HG02885 (cell line): ENCODE data around the gene HMGN2.
"Not testable (repeated sequence)": the region's sequence is repeated elsewhere in the genome, so short reads cannot be mapped to it uniquely, and the experiment has no call there.

ENCODE experiments used
- ATAC-seq: cut with Tn5 transposase; IDR thresholded peaks from one replicate; pipeline ENCODE4 v1.9.1; 2021; ENCODE audit warnings: mild to moderate bottlenecking; ENCODE audit not compliant: unreplicated experiment, poor library complexity

HMGN2 gene

GRCh38 chr1:26476958-26477357 is 4.7 kb downstream of the HMGN2 start:
- no peak for ATAC-seq

DNA sequence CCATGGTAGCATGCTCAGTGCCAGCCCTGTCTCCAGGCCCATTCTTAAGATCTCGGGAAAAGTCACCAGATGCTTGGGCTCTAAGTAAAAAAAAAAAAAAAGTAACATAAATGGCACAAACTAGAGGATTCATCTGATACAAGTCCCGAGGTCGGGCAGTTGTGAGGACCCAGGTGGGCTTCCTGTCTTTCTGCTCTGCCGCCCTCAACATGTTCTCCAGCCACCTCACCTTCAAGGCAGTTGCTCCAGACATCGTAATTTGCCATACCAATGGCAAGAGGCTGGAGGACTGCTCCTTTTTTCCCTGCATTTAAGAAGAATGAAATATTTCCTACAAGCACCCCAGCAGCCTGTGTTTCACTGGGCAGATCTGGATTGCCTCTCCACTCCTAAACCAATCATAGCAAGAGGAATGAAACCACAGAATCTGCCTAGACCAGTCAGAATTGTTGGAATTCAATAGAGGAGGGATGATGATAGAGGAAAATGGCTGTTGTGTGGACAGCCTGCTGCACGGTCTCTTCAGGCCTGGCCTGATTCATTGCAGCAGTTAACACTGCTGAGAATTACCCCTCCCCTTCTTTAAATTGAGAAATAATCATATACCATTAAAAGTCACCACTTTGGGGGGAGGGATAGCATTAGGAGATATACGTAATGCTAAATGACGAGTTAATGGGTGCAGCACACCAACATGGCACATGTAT is 5.4 kb downstream of the HMGN2 start:
- no peak for ATAC-seq

DNA sequence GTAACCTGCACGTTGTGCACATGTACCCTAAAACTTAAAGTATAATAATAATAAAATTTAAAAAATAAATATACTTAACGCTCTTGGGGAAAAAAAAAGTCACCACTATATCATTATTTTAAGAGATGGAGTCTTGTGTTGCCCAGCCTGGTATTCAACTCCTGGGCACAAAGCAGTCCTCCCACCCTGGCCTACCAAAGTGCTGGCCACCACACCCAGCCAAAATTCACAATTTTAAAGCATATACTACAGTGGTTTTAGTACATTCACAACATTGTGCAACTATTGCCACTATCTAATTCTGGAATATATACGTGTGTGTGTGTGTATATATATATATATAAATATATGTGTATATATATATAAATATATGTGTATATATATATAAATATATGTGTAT is 5.9 kb downstream of the HMGN2 start:
- no peak for ATAC-seq

DNA sequence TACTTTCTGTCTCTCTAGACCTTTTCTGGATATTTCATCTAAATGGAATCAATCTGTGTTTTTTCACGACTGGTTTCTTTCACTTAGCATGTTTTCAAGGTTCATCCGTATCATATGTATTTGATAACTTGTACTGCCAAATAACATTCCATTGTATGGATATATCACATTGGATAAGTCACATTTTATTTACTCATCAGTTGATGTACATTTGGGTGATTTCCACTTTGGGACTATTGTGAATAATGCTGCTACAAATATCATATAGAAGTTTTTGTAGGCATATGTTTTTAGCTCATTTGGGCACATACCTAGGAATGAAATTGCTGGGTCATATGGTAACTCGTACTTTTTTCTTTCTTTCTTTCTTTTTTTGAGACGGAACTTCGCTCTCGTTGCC is 6.7 kb downstream of the HMGN2 start:
- no peak for ATAC-seq

- no peak for ATAC-seq
Measured at GRCh38 chr1:26482921-26483320, 10.7 kb downstream of the HMGN2 start.

DNA sequence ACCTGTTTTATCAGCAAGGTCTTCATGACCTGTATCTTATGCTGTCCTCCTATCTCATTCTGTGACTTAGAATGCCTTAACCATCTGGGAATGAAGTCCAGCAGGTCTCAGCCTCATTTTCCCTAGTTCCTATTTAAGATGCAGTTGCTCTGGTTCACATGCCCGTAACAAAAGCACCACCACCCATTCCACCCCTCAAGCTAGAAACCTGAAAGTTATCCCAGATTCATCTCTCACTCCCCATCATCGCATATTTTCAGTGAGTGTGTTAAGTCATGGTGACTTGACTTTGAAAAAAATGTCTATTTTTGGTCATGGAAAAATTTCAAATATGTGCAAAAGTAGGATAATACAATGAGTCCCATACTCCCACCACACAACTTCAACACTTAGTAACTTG is 11.7 kb downstream of the HMGN2 start:
- no peak for ATAC-seq

DNA sequence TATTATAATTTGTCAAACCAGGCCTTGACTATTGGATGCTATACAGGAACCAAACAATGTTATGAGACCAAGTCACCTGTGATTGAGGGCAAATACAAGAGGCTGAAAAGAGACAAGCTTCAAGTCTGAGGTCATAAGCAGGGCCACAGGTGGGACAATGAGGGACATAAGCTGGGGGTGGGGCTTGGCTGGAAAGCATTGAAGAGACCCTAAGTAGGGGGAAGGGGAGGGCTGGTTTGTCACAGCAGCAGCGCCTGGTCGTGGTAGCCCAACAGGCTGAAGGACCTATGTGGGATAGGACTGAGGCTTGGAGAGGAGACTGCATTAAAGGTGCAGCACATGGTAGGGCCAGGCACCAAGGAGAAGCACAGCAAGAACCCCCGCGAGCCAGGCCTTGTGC is 17.9 kb downstream of the HMGN2 start:
- no peak for ATAC-seq

DNA sequence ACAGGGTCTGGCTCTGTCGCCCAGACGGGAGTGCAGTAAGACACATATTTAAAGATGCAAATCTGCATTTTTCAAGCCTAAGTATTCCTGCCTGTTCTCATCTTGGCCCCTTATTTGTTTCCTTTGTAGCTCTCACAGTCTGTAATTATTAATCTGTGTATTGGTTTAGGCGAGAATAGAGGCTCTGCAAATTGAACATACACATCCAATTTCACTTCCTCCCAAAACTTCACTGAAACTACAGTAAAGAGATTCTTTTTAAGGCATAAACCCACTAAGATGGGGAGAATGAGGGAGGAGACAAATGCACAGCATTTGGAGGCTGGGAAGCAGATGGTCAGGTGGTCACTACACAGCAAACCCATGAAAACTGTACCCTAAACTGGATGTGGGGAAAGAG is 21.0 kb downstream of the HMGN2 start:
- no peak for ATAC-seq

DNA sequence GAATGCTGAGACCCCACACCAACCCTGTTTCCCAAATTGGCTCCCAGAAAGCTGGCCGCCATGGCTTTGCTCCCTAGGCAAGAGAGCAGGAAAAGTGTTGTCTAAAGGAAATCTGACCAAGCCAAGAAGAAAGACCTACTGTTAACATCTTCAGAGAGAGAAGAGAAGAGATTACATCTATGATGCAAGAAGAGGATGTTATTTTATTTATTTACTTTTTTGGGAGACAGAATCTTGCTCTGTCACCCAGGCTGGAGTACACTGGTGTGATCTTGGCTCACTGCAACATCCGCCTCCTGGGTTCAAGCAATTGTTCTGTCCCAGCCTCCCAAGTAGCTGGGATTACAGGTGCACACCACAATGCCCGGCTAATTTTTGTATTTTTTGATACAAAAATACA is 21.7 kb downstream of the HMGN2 start:
- ATAC-seq, result no peak

DNA sequence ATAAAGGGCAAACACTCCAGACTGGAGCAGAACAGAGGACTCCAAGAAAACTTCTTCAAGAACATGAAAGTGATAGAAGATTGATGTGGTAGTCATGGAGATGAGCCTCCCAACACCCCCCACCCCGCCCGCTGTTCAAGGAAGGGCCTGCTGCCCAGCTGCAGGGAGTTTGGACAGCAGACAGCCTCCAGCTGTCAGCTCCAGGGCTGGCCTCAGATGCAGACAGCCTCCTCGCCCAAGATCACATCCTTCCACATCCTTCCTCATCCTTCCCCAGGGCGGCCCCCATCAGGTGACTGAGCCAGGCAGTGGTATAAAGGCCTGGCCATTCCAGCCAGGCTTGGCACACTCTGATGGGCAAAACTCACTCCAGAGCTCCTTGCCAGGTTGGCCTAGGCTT is 24.6 kb downstream of the HMGN2 start:
- no peak for ATAC-seq

GRCh38 chr1:26498894-26499293 is 26.7 kb downstream of the HMGN2 start:
- no peak for ATAC-seq

DNA sequence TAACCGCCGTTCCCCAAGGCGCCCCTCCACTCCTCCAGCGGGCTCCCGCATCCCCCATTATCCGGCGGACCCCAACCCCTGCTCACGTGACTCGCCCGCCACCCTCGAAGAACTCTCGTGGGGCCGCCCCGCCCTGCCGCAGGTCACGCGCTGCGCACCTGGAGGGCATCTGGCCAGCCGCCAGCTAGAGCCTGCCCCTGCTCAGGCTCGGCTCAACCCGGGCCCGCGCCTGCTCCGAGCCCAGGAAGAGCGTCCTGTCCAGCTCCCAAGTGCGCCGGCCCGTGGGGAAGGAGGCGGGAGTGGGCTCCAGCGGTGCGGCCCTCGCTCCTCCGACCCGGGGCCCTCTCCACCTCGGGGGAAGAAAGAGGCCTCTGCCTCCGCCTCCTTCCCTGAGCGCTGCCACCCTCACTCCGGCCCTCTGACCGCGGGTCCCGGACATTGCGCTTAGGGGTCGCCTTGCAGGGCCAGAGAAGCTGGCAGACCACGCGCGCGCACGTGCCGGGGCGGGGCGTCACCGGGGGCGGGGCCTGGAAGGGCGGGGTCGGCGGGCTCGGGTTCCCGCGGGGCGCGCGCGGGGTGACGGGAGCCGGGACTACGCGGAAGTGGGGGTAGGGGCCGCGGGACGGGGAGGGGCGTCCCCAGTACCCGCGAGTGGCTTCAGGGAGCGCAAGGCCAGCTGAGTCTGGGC is 28.4 kb downstream of the HMGN2 start:
- peak; percentile 76 for ATAC-seq

DNA sequence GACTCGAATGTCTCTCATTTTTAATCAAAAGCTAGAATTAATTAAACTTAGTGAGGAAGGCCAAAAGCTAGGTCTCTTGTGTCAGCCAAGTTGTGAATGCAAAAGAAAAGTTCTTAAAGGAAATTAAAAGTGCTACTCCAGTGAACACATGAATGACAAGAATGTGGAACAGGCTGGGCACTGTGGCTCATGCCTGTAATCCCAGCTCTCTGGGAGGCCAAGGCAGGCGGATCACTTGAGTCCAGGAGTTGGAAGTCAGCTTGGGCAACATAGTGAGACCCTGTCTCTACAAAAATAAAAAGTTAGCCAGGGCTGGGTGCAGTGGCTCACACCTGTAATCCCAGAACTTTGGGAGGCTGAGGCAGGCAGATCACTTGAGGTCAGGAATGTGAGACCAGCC is 38.5 kb downstream of the HMGN2 start:
- not testable (repeated sequence) for ATAC-seq

- not testable (repeated sequence) for ATAC-seq
Measured at GRCh38 chr1:26515836-26516235, 43.6 kb downstream of the HMGN2 start.

GRCh38 chr1:26516987-26517765 is 44.9 kb downstream of the HMGN2 start:
- no peak for ATAC-seq

- no peak for ATAC-seq
Measured at GRCh38 chr1:26517766-26518049, 45.5 kb downstream of the HMGN2 start.

DNA sequence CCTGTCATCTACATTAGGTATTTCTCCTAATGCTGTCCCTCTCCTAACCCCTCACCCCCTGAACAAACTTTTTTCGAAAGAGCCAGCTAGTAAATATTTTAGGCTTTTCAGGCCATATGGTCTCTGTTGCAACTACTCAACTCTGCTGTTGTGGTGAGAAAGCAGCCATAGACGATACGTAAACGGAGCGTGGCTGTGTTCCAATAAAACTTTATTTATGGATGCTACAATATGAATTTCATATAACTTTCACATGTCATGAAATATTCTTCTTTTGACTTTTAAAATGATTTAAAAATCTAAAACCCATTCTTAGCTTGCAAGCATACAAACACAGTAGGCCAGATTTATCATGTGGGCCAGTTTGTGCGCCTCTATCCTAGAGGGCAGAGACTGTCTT is 46.1 kb downstream of the HMGN2 start:
- no peak for ATAC-seq

GRCh38 chr1:26520339-26520738 is 48.1 kb downstream of the HMGN2 start:
- ATAC-seq, result no peak

GRCh38 chr1:26521669-26522030 is 49.4 kb downstream of the HMGN2 start:
- ATAC-seq, result no peak

- no peak for ATAC-seq
Measured at GRCh38 chr1:26522073-26522472, 49.8 kb downstream of the HMGN2 start.

- no peak for ATAC-seq
Measured at GRCh38 chr1:26524181-26524580, 51.9 kb downstream of the HMGN2 start.
